Measurements from ENCODE around the gene GMDS. TPM values are rescaled to one million over a fixed set of nuclear protein-coding genes. Genes with fewer than 3 reads are reported as not detected.

GMDS gene
- total RNA-seq, 2 donors from 2014 or later = 25.4 to 29.5 TPM

- no peaks in the 10 kb centered on the region for H3K36me3 ChIP-seq (ENCODE audit: control insufficient read depth, insufficient read depth, low read length)
- DNase-seq = peak; percentile 94
- Mint-ChIP-seq H3K27ac (peak overlapping the region; percentile 90), H3K27me3 (ENCODE audit: insufficient read depth) (peaks cover 24% of the 10 kb centered on the region), H3K36me3 (ENCODE audit: low read depth) (no peaks in the 10 kb centered on the region), H3K9me3 (no peaks in the 10 kb centered on the region), H3K4me1 (peaks cover 53% of the 10 kb centered on the region), H3K4me3 (peak overlapping the region; percentile 25)
- TF ChIP-seq CTCF (conservative IDR thresholded peaks at IDR 0.05) = peak; percentile 97
- H3K27me3 ChIP-seq (ENCODE audit: control insufficient read depth, insufficient read depth, low read length, poor library complexity, severe bottlenecking) = no peaks in the 10 kb centered on the region
- WGBS, 2 experiments (ENCODE audit: insufficient coverage in 1 of 2, insufficient read length in 1 of 2) = 29 to 33% methylated on average over 19 to 25 of the region's 25 CpGs
- H3K9ac ChIP-seq (ENCODE audit: extremely low read depth, low read length, poor library complexity, severe bottlenecking) = peak overlapping the region; percentile 4
- H3K27ac ChIP-seq (ENCODE audit: low read depth, low read length) = no peak overlapping the region
- H3K4me3 ChIP-seq (ENCODE audit: low read length) = peak overlapping the region; percentile 72
- H3K4me1 ChIP-seq (ENCODE audit: control insufficient read depth, insufficient read depth, low read length) = peaks cover 28% of the 10 kb centered on the region
- no peaks in the 10 kb centered on the region for H3K9me3 ChIP-seq (ENCODE audit: control insufficient read depth, low read length)
These were observed 649.1 kb downstream of the GMDS start for GRCh38 chr6:1596088-1596852.

GRCh38 chr6:1595271-1596087, 649.9 kb downstream of the GMDS start:
- 87 to 90% methylated on average over 9 to 28 of the region's 28 CpGs for WGBS, 2 experiments (ENCODE audit: insufficient coverage in 1 of 2, insufficient read length in 1 of 2)
- no peak overlapping the region for H3K4me3 ChIP-seq (ENCODE audit: low read length)
- peak overlapping the region; percentile 54 for H3K27ac Mint-ChIP-seq
- no peaks in the 10 kb centered on the region for H3K9me3 Mint-ChIP-seq
- no peaks in the 10 kb centered on the region for H3K27me3 ChIP-seq (ENCODE audit: control insufficient read depth, insufficient read depth, low read length, poor library complexity, severe bottlenecking)
- H3K4me1 Mint-ChIP-seq = peaks cover 45% of the 10 kb centered on the region
- H3K27ac ChIP-seq (ENCODE audit: low read depth, low read length) = no peak overlapping the region
- peak; percentile 61 for DNase-seq
- H3K4me3 Mint-ChIP-seq = no peak overlapping the region
- TF ChIP-seq CTCF (conservative IDR thresholded peaks at IDR 0.05) = no peak
- H3K9me3 ChIP-seq (ENCODE audit: control insufficient read depth, low read length) = no peaks in the 10 kb centered on the region
- peaks cover 18% of the 10 kb centered on the region for H3K27me3 Mint-ChIP-seq (ENCODE audit: insufficient read depth)
- peaks cover 25% of the 10 kb centered on the region for H3K4me1 ChIP-seq (ENCODE audit: control insufficient read depth, insufficient read depth, low read length)
- H3K36me3 Mint-ChIP-seq (ENCODE audit: low read depth) = no peaks in the 10 kb centered on the region
- no peak overlapping the region for H3K9ac ChIP-seq (ENCODE audit: extremely low read depth, low read length, poor library complexity, severe bottlenecking)
- no peaks in the 10 kb centered on the region for H3K36me3 ChIP-seq (ENCODE audit: control insufficient read depth, insufficient read depth, low read length)

GRCh38 chr6:1594445-1595200, 650.8 kb downstream of the GMDS start:
- H3K4me1 ChIP-seq (ENCODE audit: control insufficient read depth, insufficient read depth, low read length) = peaks cover 18% of the 10 kb centered on the region
- H3K27ac Mint-ChIP-seq = no peak overlapping the region
- TF ChIP-seq CTCF (conservative IDR thresholded peaks at IDR 0.05) = no peak
- H3K27me3 ChIP-seq (ENCODE audit: control insufficient read depth, insufficient read depth, low read length, poor library complexity, severe bottlenecking) = no peaks in the 10 kb centered on the region
- H3K9me3 Mint-ChIP-seq = no peaks in the 10 kb centered on the region
- no peak overlapping the region for H3K4me3 Mint-ChIP-seq
- no peaks in the 10 kb centered on the region for H3K36me3 Mint-ChIP-seq (ENCODE audit: low read depth)
- no peaks in the 10 kb centered on the region for H3K36me3 ChIP-seq (ENCODE audit: control insufficient read depth, insufficient read depth, low read length)
- peaks cover 37% of the 10 kb centered on the region for H3K4me1 Mint-ChIP-seq
- 93 to 94% methylated on average over 28 to 33 of the region's 33 CpGs for WGBS, 2 experiments (ENCODE audit: insufficient coverage in 1 of 2, insufficient read length in 1 of 2)
- peak; percentile 44 for DNase-seq
- no peaks in the 10 kb centered on the region for H3K9me3 ChIP-seq (ENCODE audit: control insufficient read depth, low read length)
- no peak overlapping the region for H3K9ac ChIP-seq (ENCODE audit: extremely low read depth, low read length, poor library complexity, severe bottlenecking)
- H3K27me3 Mint-ChIP-seq (ENCODE audit: insufficient read depth) = peaks cover 17% of the 10 kb centered on the region
- H3K4me3 ChIP-seq (ENCODE audit: low read length) = no peak overlapping the region
- H3K27ac ChIP-seq (ENCODE audit: low read depth, low read length) = no peak overlapping the region

Data from endodermal cell (in vitro differentiated cells).